ENCODE measurements around the gene ZSCAN25. TPM values are rescaled to one million over a fixed set of nuclear protein-coding genes. Genes with fewer than 3 reads are reported as not detected.

ZSCAN25 gene
- polyA plus RNA-seq, 1 donor from 2014 or later: 12.2 TPM

DNA sequence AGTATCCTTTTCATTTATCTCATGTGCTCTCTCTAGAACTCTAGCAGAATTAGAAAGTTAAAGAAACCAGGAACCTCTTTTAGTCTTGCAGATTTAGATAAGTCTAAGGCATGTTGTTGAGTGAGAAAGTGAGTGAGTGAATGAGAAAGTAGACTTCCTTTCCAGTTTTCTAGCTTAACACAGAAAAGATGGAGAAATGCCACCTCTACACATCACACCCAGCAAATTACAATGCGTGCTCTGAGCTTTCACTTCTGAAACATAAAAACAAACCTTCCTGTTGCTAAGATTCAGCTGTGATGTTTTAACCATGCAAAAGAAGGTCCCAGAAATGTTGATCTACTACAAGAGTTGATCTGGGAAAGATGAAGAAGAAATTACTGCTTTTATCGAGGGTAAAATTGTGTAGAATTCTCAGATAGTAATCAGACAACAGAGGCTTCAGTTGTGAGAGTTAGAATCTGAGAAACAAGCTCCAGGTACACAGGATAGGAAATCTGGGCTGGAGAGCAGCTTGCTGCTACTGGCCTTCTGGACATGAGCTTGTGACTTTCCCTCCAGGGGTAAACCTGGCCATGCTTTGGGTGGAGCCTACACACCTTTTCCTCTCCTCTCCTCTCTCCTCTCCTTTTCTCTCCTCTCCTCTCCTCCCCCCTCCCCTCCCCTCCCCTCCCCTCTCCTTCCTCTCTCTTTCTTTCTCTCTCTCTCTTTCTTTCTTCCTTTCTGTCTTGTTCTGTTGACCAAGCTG, 58.4 kb downstream of the ZSCAN25 start:
- Histone ChIP-seq H3K9me2 (ENCODE audit: insufficient read depth, low read length) (no peaks in the 10 kb centered on the region), H3K4me2 (ENCODE audit: low read length) (no peak overlapping the region), H3K36me3 (ENCODE audit: insufficient read depth, low read length) (no peaks in the 10 kb centered on the region), H3F3A (ENCODE audit: insufficient read depth, low read length, poor library complexity, severe bottlenecking) (no peaks in the 10 kb centered on the region), H4K20me1 (ENCODE audit: insufficient read depth) (no peaks in the 10 kb centered on the region), H3K9ac (ENCODE audit: low read length) (no peak overlapping the region), H2AFZ (ENCODE audit: low read depth, low read length) (no peak overlapping the region), H3K27me3 (ENCODE audit: insufficient read depth, low read depth, low read length) (no peaks in the 10 kb centered on the region), H3K27ac (ENCODE audit: low read length) (no peak overlapping the region), H3K4me3 (ENCODE audit: low read length) (no peak overlapping the region), H3K79me2 (replicated peaks; ENCODE audit: insufficient read depth, low read length) (no peaks in the 10 kb centered on the region), H3K9me3 (ENCODE audit: low read length) (no peaks in the 10 kb centered on the region)
- TF ChIP-seq, protein P1, sequence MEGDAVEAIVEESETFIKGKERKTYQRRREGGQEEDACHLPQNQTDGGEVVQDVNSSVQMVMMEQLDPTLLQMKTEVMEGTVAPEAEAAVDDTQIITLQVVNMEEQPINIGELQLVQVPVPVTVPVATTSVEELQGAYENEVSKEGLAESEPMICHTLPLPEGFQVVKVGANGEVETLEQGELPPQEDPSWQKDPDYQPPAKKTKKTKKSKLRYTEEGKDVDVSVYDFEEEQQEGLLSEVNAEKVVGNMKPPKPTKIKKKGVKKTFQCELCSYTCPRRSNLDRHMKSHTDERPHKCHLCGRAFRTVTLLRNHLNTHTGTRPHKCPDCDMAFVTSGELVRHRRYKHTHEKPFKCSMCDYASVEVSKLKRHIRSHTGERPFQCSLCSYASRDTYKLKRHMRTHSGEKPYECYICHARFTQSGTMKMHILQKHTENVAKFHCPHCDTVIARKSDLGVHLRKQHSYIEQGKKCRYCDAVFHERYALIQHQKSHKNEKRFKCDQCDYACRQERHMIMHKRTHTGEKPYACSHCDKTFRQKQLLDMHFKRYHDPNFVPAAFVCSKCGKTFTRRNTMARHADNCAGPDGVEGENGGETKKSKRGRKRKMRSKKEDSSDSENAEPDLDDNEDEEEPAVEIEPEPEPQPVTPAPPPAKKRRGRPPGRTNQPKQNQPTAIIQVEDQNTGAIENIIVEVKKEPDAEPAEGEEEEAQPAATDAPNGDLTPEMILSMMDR (IDR thresholded peaks at IDR 0.05; ENCODE audit: poor library complexity, severe bottlenecking): no peak

DNA sequence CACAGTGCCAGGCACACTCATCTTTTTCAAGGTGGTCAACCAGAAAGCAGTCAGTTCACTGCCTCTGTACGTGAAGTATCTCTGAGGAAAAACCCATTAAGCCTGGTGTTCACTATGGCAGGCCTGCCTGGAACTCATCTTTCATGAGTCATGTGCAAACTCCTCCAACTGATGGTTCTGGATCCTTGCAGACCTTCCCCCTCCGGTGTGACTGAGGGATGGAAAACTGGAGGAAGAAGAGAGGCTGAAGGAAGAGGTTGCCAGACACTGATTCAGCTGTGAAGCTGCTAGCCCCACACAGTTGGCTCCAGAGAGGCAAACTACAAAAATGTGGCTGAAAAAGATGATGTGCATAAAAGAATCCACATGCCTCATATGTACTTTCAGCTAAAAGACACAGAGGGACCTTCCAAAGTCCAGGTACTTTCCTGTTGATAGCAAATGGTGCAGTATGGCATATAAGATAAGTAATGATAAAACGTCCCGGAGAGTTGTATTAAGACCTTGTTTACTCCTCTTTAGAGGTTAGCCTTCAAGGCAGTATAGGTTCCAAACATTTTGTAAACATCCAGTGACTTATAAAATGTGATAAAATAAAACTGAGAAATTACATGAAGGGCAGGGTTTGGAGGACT, 60.4 kb downstream of the ZSCAN25 start:
- Histone ChIP-seq H3K9me3 (ENCODE audit: low read length) (no peaks in the 10 kb centered on the region), H3F3A (ENCODE audit: insufficient read depth, low read length, poor library complexity, severe bottlenecking) (no peaks in the 10 kb centered on the region), H3K36me3 (ENCODE audit: insufficient read depth, low read length) (no peaks in the 10 kb centered on the region), H3K79me2 (replicated peaks; ENCODE audit: insufficient read depth, low read length) (no peaks in the 10 kb centered on the region), H3K27me3 (ENCODE audit: insufficient read depth, low read depth, low read length) (no peaks in the 10 kb centered on the region), H3K4me2 (ENCODE audit: low read length) (no peak overlapping the region), H3K9ac (ENCODE audit: low read length) (no peak overlapping the region), H2AFZ (ENCODE audit: low read depth, low read length) (no peak overlapping the region), H3K4me3 (ENCODE audit: low read length) (no peak overlapping the region), H3K27ac (ENCODE audit: low read length) (no peak overlapping the region), H4K20me1 (ENCODE audit: insufficient read depth) (no peaks in the 10 kb centered on the region), H3K9me2 (ENCODE audit: insufficient read depth, low read length) (no peaks in the 10 kb centered on the region)
- TF ChIP-seq EZH2 (IDR thresholded peaks at IDR 0.05; ENCODE audit: borderline replicate concordance, insufficient read depth, low read length, poor library complexity, severe bottlenecking): no peak
- TF ChIP-seq, protein P2, sequence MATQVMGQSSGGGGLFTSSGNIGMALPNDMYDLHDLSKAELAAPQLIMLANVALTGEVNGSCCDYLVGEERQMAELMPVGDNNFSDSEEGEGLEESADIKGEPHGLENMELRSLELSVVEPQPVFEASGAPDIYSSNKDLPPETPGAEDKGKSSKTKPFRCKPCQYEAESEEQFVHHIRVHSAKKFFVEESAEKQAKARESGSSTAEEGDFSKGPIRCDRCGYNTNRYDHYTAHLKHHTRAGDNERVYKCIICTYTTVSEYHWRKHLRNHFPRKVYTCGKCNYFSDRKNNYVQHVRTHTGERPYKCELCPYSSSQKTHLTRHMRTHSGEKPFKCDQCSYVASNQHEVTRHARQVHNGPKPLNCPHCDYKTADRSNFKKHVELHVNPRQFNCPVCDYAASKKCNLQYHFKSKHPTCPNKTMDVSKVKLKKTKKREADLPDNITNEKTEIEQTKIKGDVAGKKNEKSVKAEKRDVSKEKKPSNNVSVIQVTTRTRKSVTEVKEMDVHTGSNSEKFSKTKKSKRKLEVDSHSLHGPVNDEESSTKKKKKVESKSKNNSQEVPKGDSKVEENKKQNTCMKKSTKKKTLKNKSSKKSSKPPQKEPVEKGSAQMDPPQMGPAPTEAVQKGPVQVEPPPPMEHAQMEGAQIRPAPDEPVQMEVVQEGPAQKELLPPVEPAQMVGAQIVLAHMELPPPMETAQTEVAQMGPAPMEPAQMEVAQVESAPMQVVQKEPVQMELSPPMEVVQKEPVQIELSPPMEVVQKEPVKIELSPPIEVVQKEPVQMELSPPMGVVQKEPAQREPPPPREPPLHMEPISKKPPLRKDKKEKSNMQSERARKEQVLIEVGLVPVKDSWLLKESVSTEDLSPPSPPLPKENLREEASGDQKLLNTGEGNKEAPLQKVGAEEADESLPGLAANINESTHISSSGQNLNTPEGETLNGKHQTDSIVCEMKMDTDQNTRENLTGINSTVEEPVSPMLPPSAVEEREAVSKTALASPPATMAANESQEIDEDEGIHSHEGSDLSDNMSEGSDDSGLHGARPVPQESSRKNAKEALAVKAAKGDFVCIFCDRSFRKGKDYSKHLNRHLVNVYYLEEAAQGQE (IDR thresholded peaks at IDR 0.05; ENCODE audit: borderline replicate concordance): no peak
- no peak for TF ChIP-seq SMC3 (conservative IDR thresholded peaks at IDR 0.05; ENCODE audit: poor library complexity)
- no peak for TF ChIP-seq TAF1 (IDR thresholded peaks at IDR 0.05; ENCODE audit: low read depth)
- no peak for TF ChIP-seq POLR2AphosphoS5 (IDR thresholded peaks at IDR 0.05)
- TF ChIP-seq MXI1 (conservative IDR thresholded peaks at IDR 0.05; ENCODE audit: poor library complexity, severe bottlenecking): no peak
- no peak for TF ChIP-seq EP300 (conservative IDR thresholded peaks at IDR 0.05; ENCODE audit: poor library complexity, severe bottlenecking)
- TF ChIP-seq, protein P1 (IDR thresholded peaks at IDR 0.05; ENCODE audit: poor library complexity, severe bottlenecking): no peak
- TF ChIP-seq RAD21 (conservative IDR thresholded peaks at IDR 0.05): no peak

Data from neural cell (in vitro differentiated cells).